Uterus (tissue), 4 donors: ENCODE measurements around the gene HSPA1L. TPM values are rescaled to one million over a fixed set of nuclear protein-coding genes. Genes with fewer than 3 reads are reported as not detected.
A peak's percentile ranks its signal among the peaks of the same experiment; 100 is the strongest.

ENCODE experiments used
- DNase-seq, 2 donors: peaks; one replicate each; pipeline ENCODE4 v3.0.0-alpha.2; 2019 to 2020
- H3K27ac ChIP-seq, 2 donors: fragments of 200-600 bp; sonication (generic); 1 replicate in 1 of 2; 2 replicates in 1 of 2; pipeline ENCODE4 v1.5.1; 2016 to 2018
- H3K27me3 ChIP-seq, 2 donors: fragments of 200-600 bp; sonication (generic); one replicate each; pipeline ENCODE4 v1.5.1; 2018 to 2019; ENCODE audit warnings: control low read depth in 1 of 2
- H3K36me3 ChIP-seq, 2 donors: fragments of 200-600 bp; sonication (generic); one replicate each; pipeline ENCODE4 v1.5.1; 2019; ENCODE audit warnings: control low read depth in 1 of 2
- H3K4me1 ChIP-seq, 2 donors: fragments of 200-600 bp; sonication (generic); one replicate each; pipeline ENCODE4 v1.5.1; 2018 to 2019; ENCODE audit warnings: control low read depth in 1 of 2
- H3K4me3 ChIP-seq, 2 donors: fragments of 200-600 bp; sonication (generic); 1 replicate in 1 of 2; 2 replicates in 1 of 2; pipeline ENCODE4 v1.5.1; 2018 to 2019; ENCODE audit warnings: mild to moderate bottlenecking in 1 of 2
- H3K9me3 ChIP-seq, 2 donors: fragments of 200-600 bp; sonication (generic); one replicate each; pipeline ENCODE4 v1.5.1; 2019; ENCODE audit warnings: control low read depth in 1 of 2
- POLR2A ChIP-seq, 2 donors: fragments of 450-650 bp; IDR thresholded peaks; one replicate each; pipeline ENCODE4 v1.6.1; 2016; ENCODE audit warnings: antibody characterized with exemption in 2 of 2, mild to moderate bottlenecking in 1 of 2, moderate library complexity in 1 of 2
- intact Hi-C: fragments of 100-400 bp; cut with DNase I; formaldehyde crosslinking; loops from one replicate; pipeline ENCODE4 v1.15.1; 2023; ENCODE audit warnings: low total_unique reads
- total RNA-seq, 4 donors: library from RNA; depleted of rRNA in 3 of 4; stranded (reverse); fragments of >200 nt in 3 of 4; gene quantifications; one replicate each; pipeline versions ENCODE4 v1.1.0 to v1.2.4, GENCODE V29; 2014 to 2023
- TF ChIP-seq, protein P1 (sequence below), 4 experiments: fragments of 200-600 bp in 2 of 4; fragments of 450-650 bp in 2 of 4; sonication (generic) in 2 of 4; IDR thresholded peaks; one replicate each; pipeline ENCODE4 v1.5.1; 2016 to 2019; ENCODE audit warnings: antibody characterized with exemption in 4 of 4, mild to moderate bottlenecking in 2 of 4, moderate library complexity in 1 of 4
- donor health status: DM: yes; HTN: yes; CAD: no.

Gene HSPA1L
- total RNA-seq, 4 donors from 2014 or later: 0.59 to 4.6 (median 2.3) TPM

GRCh38 chr6:31834367-31835250, 19.5 kb upstream of the HSPA1L start:
- peak; percentile 60 to 71 for TF ChIP-seq POLR2A (IDR thresholded peaks at IDR 0.05)
- TF ChIP-seq, protein P1, sequence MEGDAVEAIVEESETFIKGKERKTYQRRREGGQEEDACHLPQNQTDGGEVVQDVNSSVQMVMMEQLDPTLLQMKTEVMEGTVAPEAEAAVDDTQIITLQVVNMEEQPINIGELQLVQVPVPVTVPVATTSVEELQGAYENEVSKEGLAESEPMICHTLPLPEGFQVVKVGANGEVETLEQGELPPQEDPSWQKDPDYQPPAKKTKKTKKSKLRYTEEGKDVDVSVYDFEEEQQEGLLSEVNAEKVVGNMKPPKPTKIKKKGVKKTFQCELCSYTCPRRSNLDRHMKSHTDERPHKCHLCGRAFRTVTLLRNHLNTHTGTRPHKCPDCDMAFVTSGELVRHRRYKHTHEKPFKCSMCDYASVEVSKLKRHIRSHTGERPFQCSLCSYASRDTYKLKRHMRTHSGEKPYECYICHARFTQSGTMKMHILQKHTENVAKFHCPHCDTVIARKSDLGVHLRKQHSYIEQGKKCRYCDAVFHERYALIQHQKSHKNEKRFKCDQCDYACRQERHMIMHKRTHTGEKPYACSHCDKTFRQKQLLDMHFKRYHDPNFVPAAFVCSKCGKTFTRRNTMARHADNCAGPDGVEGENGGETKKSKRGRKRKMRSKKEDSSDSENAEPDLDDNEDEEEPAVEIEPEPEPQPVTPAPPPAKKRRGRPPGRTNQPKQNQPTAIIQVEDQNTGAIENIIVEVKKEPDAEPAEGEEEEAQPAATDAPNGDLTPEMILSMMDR (IDR thresholded peaks at IDR 0.05): no peak
- Histone ChIP-seq H3K27ac (peak overlapping the region; percentile 91 to 99), H3K4me3 (peak overlapping the region; percentile 79 to 95), H3K36me3 (no peaks in the 10 kb centered on the region), H3K9me3 (no peaks in the 10 kb centered on the region), H3K4me1 (peaks cover 0 to 20% of the 10 kb centered on the region in 2 donors), H3K27me3 (no peaks in the 10 kb centered on the region)
- intact Hi-C loops: loop anchor here (5.0 kb wide), 1 partner anchor 152 kb away; the partner anchor contains the start of gene LY6G5C
- peak; percentile 83 to 91 for DNase-seq

DNA sequence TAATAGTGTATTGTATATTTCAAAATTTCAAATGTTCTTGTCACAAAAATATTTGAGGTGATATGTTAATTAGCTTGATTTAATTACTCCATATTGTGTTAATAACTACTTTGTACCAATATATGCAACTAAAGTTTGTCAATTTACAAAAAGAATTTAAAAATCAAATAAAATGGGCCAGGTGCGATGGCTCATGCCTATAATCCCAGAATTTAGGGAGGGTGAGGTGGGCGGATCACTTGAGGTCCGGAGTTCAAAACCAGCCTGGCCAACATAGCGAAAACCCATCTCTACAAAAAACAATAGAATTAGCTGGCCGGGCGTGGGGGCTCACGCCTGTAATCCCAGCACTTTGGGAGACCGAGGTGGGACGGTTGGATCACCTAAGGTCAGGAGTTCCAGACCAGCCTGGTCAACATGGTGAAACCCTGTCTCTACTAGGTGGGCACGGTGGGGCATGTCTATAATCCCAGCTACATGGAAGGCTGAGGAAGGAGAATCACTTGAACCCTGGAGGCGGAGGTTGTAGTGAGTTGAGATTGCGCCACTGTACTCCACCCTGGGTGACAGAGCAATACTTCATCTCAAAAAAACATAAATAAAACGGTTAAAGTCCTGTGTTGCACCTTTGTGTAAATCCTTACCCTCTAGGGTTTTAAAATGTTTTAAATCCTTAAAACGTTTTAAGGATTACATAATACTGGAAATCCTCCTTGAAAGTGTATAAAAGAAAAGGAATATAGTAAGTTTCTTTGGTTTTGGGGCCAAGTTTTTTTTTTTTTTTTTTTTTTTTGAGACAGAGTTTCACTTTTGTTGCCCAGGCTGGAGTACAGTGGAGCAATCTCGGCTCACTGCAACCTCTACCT, 16.5 kb upstream of the HSPA1L start:
- Histone ChIP-seq H3K27me3 (no peaks in the 10 kb centered on the region), H3K36me3 (no peaks in the 10 kb centered on the region), H3K9me3 (no peaks in the 10 kb centered on the region), H3K4me1 (peaks cover 0 to 9% of the 10 kb centered on the region in 2 donors), H3K27ac (peak overlapping the region; percentile 78 to 99), H3K4me3 (peak overlapping the region in 1 of 2 donors; percentile 50)
- intact Hi-C loops: loop anchor here (5.0 kb wide), 1 partner anchor 149 kb away; the partner anchor contains the start of gene LY6G5C
- no peak for DNase-seq
- TF ChIP-seq, protein P1 (IDR thresholded peaks at IDR 0.05): no peak
- no peak for TF ChIP-seq POLR2A (IDR thresholded peaks at IDR 0.05)

DNA sequence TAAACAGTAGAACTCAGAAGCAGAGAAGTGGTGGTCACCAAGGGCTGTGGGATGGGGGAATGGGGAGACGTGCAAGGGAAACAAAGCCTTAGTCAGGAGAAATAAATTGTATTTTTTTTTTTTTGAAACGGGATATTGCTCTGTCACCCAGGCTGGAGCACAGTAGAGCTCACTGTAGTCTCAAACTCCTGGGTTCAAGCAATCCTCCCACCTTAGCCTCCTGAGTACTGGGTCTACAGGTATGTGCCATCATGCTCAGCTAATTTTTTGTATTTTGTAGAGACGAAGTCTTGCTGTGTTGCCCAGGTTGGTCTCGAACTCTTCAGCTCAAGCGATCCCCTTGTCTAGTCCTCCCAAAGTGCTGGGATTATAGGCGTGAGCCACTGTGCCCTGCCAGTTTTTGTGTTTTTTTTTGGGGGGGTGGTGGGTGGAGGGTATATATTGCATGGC, 15.8 kb upstream of the HSPA1L start:
- Histone ChIP-seq H3K27me3 (no peaks in the 10 kb centered on the region), H3K27ac (peak overlapping the region; percentile 78 to 99), H3K9me3 (no peaks in the 10 kb centered on the region), H3K4me3 (peak overlapping the region; percentile 49 to 50), H3K4me1 (peaks cover 3 to 11% of the 10 kb centered on the region in 2 donors), H3K36me3 (no peaks in the 10 kb centered on the region)
- DNase-seq: no peak
- intact Hi-C loops: loop anchor here (5.0 kb wide), 1 partner anchor 149 kb away; the partner anchor contains the start of gene LY6G5C
- TF ChIP-seq POLR2A (IDR thresholded peaks at IDR 0.05): no peak
- TF ChIP-seq, protein P1 (IDR thresholded peaks at IDR 0.05): no peak

DNA sequence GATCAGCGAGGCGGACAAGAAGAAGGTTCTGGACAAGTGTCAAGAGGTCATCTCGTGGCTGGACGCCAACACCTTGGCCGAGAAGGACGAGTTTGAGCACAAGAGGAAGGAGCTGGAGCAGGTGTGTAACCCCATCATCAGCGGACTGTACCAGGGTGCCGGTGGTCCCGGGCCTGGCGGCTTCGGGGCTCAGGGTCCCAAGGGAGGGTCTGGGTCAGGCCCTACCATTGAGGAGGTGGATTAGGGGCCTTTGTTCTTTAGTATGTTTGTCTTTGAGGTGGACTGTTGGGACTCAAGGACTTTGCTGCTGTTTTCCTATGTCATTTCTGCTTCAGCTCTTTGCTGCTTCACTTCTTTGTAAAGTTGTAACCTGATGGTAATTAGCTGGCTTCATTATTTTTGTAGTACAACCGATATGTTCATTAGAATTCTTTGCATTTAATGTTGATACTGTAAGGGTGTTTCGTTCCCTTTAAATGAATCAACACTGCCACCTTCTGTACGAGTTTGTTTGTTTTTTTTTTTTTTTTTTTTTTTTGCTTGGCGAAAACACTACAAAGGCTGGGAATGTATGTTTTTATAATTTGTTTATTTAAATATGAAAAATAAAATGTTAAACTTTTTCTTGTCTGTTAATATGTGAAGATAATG, 14.7 kb upstream of the HSPA1L start:
- peak in 1 of 2 donors; percentile 40 for DNase-seq
- no peaks in the 10 kb centered on the region for H3K9me3 ChIP-seq
- no peaks in the 10 kb centered on the region for H3K27me3 ChIP-seq
- no peak for TF ChIP-seq POLR2A (IDR thresholded peaks at IDR 0.05)
- TF ChIP-seq, protein P1 (IDR thresholded peaks at IDR 0.05): peak; percentile 45 to 55 (median 51)
- H3K27ac ChIP-seq: peak overlapping the region; percentile 78 to 99
- H3K4me3 ChIP-seq: peak overlapping the region; percentile 49 to 50
- H3K4me1 ChIP-seq: peaks cover 5 to 13% of the 10 kb centered on the region in 2 donors
- intact Hi-C loops: loop anchor here (5.0 kb wide), 1 partner anchor 147 kb away; the partner anchor contains the start of gene LY6G5C
- no peaks in the 10 kb centered on the region for H3K36me3 ChIP-seq
